GM12878 (cell line): ENCODE data around the gene UFC1. TPM values are rescaled to one million over a fixed set of nuclear protein-coding genes. Genes with fewer than 3 reads are reported as not detected.

Experiments
- CREM ChIP-seq: IDR thresholded peaks from 2 replicates; pipeline ENCODE4 v1.6.1; 2014; ENCODE audit warnings: antibody characterized with exemption, low read depth
- EED ChIP-seq: sonication (generic); IDR thresholded peaks from 2 replicates; pipeline ENCODE4 v1.6.1; 2016; ENCODE audit warnings: antibody characterized with exemption, low read depth
- HDAC2 ChIP-seq: fragments of 200-600 bp; sonication (generic); IDR thresholded peaks from 2 replicates; pipeline ENCODE4 v1.6.1; 2017
- HDGF ChIP-seq: fragments of 450-650 bp; IDR thresholded peaks from 2 replicates; pipeline ENCODE4 v1.6.1; 2016; ENCODE audit warnings: antibody characterized with exemption
- IRF3 ChIP-seq: fragments of 450-650 bp; IDR thresholded peaks from 2 replicates; pipeline ENCODE4 v1.6.1; 2014; ENCODE audit warnings: mild to moderate bottlenecking
- MAX ChIP-seq: IDR thresholded peaks from 2 replicates; pipeline ENCODE4 v1.6.1; 2012; ENCODE audit warnings: low read depth, low read length, improper control_type of control experiment
- MLLT1 ChIP-seq: fragments of 450-650 bp; IDR thresholded peaks from 2 replicates; pipeline ENCODE4 v1.6.1; 2016; ENCODE audit warnings: mild to moderate bottlenecking
- MTA3 ChIP-seq: IDR thresholded peaks from 2 replicates; pipeline ENCODE4 v1.6.1; 2012; ENCODE audit warnings: low read length, inconsistent platforms, borderline replicate concordance
- SP1 ChIP-seq: IDR thresholded peaks from one replicate; pipeline ENCODE4 v1.6.1; 2011; ENCODE audit warnings: low read depth, low read length
- YY1 ChIP-seq: IDR thresholded peaks from 2 replicates; pipeline ENCODE4 v1.6.1; 2011; ENCODE audit warnings: low read depth, mild to moderate bottlenecking, low read length
- polyA plus RNA-seq, 11 experiments: library from polyadenylated mRNA; depleted of rRNA in 4 of 11; unstranded in 6 of 11; stranded (reverse) in 5 of 11; fragments of >200 nt; fragmentation: Nextera tagmentation in 4 of 11; fragmentation: Illumina TruSeq in 1 of 11; extraction: Ambion mirVana in 4 of 11; extraction: Trizol in 1 of 11; gene quantifications; 1 replicate in 1 of 11; 2 replicates in 10 of 11; pipeline versions ENCODE4 v1.2.1 to v1.2.3, GENCODE V29; 2011 to 2016; ENCODE audit warnings: inconsistent platforms in 2 of 11, missing spikeins in 2 of 11, low read depth in 1 of 11
- total RNA-seq, 4 experiments: library from RNA; depleted of rRNA in 3 of 4; stranded (reverse); fragments of >200 nt in 3 of 4; fragmentation: Illumina TruSeq in 1 of 4; extraction: Trizol in 1 of 4; gene quantifications; 2 replicates each; pipeline versions ENCODE4 v1.2.1 to v1.2.3, GENCODE V29; 2013 to 2021
- TF ChIP-seq, protein P1 (sequence below): fragments of 450-650 bp; conservative IDR thresholded peaks from 2 replicates; pipeline ENCODE4 v1.6.1; 2017; ENCODE audit warnings: mild to moderate bottlenecking, moderate library complexity

Gene UFC1
- total and polyA plus RNA-seq, 10 of the 15 experiments (the other 5 are each of a cell fraction or from before 2014, with no cell fraction given), result 95.9 to 239 (median 151) TPM

GRCh38 chr1:161114556-161114955, 39.2 kb upstream of the UFC1 start (continued):
- no peak for TF ChIP-seq IRF3
- no peak for TF ChIP-seq HDGF
- TF ChIP-seq YY1, result no peak
- TF ChIP-seq CREM, result no peak
- no peak for TF ChIP-seq SP1
- TF ChIP-seq MTA3, result no peak
- TF ChIP-seq, protein P1, sequence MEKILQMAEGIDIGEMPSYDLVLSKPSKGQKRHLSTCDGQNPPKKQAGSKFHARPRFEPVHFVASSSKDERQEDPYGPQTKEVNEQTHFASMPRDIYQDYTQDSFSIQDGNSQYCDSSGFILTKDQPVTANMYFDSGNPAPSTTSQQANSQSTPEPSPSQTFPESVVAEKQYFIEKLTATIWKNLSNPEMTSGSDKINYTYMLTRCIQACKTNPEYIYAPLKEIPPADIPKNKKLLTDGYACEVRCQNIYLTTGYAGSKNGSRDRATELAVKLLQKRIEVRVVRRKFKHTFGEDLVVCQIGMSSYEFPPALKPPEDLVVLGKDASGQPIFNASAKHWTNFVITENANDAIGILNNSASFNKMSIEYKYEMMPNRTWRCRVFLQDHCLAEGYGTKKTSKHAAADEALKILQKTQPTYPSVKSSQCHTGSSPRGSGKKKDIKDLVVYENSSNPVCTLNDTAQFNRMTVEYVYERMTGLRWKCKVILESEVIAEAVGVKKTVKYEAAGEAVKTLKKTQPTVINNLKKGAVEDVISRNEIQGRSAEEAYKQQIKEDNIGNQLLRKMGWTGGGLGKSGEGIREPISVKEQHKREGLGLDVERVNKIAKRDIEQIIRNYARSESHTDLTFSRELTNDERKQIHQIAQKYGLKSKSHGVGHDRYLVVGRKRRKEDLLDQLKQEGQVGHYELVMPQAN, result no peak
- TF ChIP-seq MAX, result no peak
- TF ChIP-seq EED, result no peak
- no peak for TF ChIP-seq MLLT1
- TF ChIP-seq HDAC2, result no peak
- TF ChIP-seq, all 136 proteins: peak for 0
